K562 (cell line): ENCODE measurements around the gene PDF. TPM values are rescaled to one million over a fixed set of nuclear protein-coding genes. Genes with fewer than 3 reads are reported as not detected.

Experiments used
- ATAC-seq: fragments of 200-7000 bp; cut with Tn5 transposase; 3 replicates; pipeline ENCODE4 v1.9.1; 2020; ENCODE audit warnings: moderate library complexity
- BruUV-seq: library from RNA; stranded (reverse); fragments of 400-500 nt; replicated peaks from 2 replicates; lab custom pipeline; 2021; lab: Mats Ljungman, UMichigan
- CTCF ChIA-PET: fragments of 300-600 bp; formaldehyde crosslinking; extraction: SDS; loops from one replicate; lab custom pipeline; 2021; ENCODE audit warnings: low intra/inter-chr PET ratio; lab: Yijun Ruan, JAX
- POLR2A ChIA-PET: fragments of 300-600, 350-650 bp; sonication (Branson Sonifier 250); formaldehyde crosslinking; extraction: SDS; loops from one replicate; lab custom pipeline; 2021; ENCODE audit warnings: antibody characterized with exemption, inconsistent platforms; lab: Yijun Ruan, JAX
- DNase-seq, 4 experiments: peaks; one replicate each; pipeline versions ENCODE4 v3.0.0 to v3.0.0-alpha.2; 2011 to 2018; ENCODE audit warnings: low spot score in 3 of 4, mixed read lengths in 3 of 4; ENCODE audit errors: extremely low read depth in 1 of 4
- FAIRE-seq: peaks from 2 replicates; lab custom pipeline; 2011; peaks lifted over from hg19 to GRCh38; lab: Jason Lieb, UNC
- H2AFZ ChIP-seq: 2 replicates; pipeline ENCODE4 v1.6.0; 2011; ENCODE audit warnings: low read depth, low read length, control low read depth, inconsistent platforms
- H3K27ac ChIP-seq: fragments of 200-600 bp; 3 replicates; pipeline ENCODE4 v1.8.0; 2011; ENCODE audit warnings: low read depth, mild to moderate bottlenecking, control low read depth, inconsistent platforms, low read length, moderate library complexity, mixed read lengths; ENCODE audit errors: extremely low read depth
- H3K27me3 ChIP-seq, 2 experiments: fragments of 300-600 bp in 1 of 2; 2 replicates in 1 of 2; 3 replicates in 1 of 2; pipeline versions ENCODE4 v1.6.0 to v1.8.0; 2011; ENCODE audit warnings: inconsistent platforms in 2 of 2, low read length in 2 of 2, mild to moderate bottlenecking in 1 of 2, mixed read lengths in 1 of 2, moderate library complexity in 1 of 2; ENCODE audit not compliant: control insufficient read depth in 2 of 2, insufficient read depth in 2 of 2
- H3K36me3 ChIP-seq: fragments of 300-600 bp; 3 replicates; pipeline ENCODE4 v1.8.0; 2011; ENCODE audit warnings: mild to moderate bottlenecking, low read length, inconsistent platforms; ENCODE audit not compliant: control insufficient read depth, insufficient read depth
- H3K4me1 ChIP-seq, 2 experiments: fragments of 200-600 bp in 1 of 2; replicated peaks in 1 of 2; 2 replicates in 1 of 2; 3 replicates in 1 of 2; pipeline versions ENCODE4 v1.5.1 to v1.8.0; 2011; ENCODE audit warnings: inconsistent platforms in 2 of 2, low read length in 2 of 2, mild to moderate bottlenecking in 1 of 2, mixed read lengths in 1 of 2, moderate library complexity in 1 of 2; ENCODE audit not compliant: control insufficient read depth in 2 of 2, insufficient read depth in 2 of 2
- H3K4me2 ChIP-seq: 2 replicates; pipeline ENCODE4 v1.6.1; 2011; ENCODE audit warnings: low read length, control low read depth, inconsistent platforms, mixed read lengths; ENCODE audit not compliant: insufficient read depth
- H3K4me3 ChIP-seq: fragments of 200-600 bp; sonication (generic), shearing (Covaris generic); 2 replicates; pipeline ENCODE4 v1.5.1; 2016; ENCODE audit warnings: control low read depth, inconsistent platforms
- H3K79me2 ChIP-seq: fragments of 200-600 bp; 3 replicates; pipeline ENCODE4 v1.8.0; 2011; ENCODE audit warnings: low read length, inconsistent platforms; ENCODE audit not compliant: control insufficient read depth, insufficient read depth
- H3K9ac ChIP-seq, 2 experiments: 2 replicates each; pipeline versions ENCODE4 v1.6.0 to v1.6.1; 2011; ENCODE audit warnings: low read depth in 2 of 2, low read length in 2 of 2, control low read depth in 1 of 2, inconsistent platforms in 1 of 2, mild to moderate bottlenecking in 1 of 2, mixed read lengths in 1 of 2; ENCODE audit not compliant: insufficient read depth in 1 of 2
- H3K9me1 ChIP-seq: one replicate; pipeline ENCODE4 v1.6.0; 2011; ENCODE audit warnings: inconsistent platforms, mild to moderate bottlenecking, low read length, moderate library complexity; ENCODE audit not compliant: control insufficient read depth, insufficient read depth
- H3K9me3 ChIP-seq: replicated peaks from 2 replicates; pipeline ENCODE4 v1.5.1; 2011; ENCODE audit warnings: low read depth, low read length, inconsistent platforms; ENCODE audit not compliant: control insufficient read depth, insufficient read depth
- H4K20me1 ChIP-seq: replicated peaks from 2 replicates; pipeline ENCODE4 v1.6.1; 2011; ENCODE audit warnings: low read length, inconsistent platforms, mixed read lengths; ENCODE audit not compliant: control insufficient read depth, insufficient read depth
- CHD1 ChIP-seq: fragments of 200-600 bp; sonication (generic); IDR thresholded peaks from one replicate; pipeline ENCODE4 v1.6.1; 2012; ENCODE audit warnings: mild to moderate bottlenecking, moderate library complexity, low read length, inconsistent platforms
- ETV1 ChIP-seq: fragments of 450-650 bp; conservative IDR thresholded peaks from 2 replicates; pipeline ENCODE4 v1.6.1; 2016; ENCODE audit warnings: missing genetic modification characterization, control low read depth, low read depth, missing compliant biosample characterization
- NCOA2 ChIP-seq, 2 experiments: fragments of 450-650 bp; IDR thresholded peaks; 2 replicates each; pipeline ENCODE4 v1.6.1; 2018; ENCODE audit warnings: mild to moderate bottlenecking in 2 of 2, moderate library complexity in 1 of 2; ENCODE audit not compliant: partially characterized antibody in 2 of 2
- SIN3A ChIP-seq, 2 experiments: fragments of 150-350 bp in 1 of 2; IDR thresholded peaks; 2 replicates each; pipeline ENCODE4 v1.6.1; 2011 to 2016; ENCODE audit warnings: borderline replicate concordance in 2 of 2, low read depth in 2 of 2, low read length in 2 of 2, mild to moderate bottlenecking in 2 of 2, moderate library complexity in 2 of 2; ENCODE audit not compliant: control insufficient read depth in 1 of 2
- SMARCA5 ChIP-seq: fragments of 450-650 bp; IDR thresholded peaks from 2 replicates; pipeline ENCODE4 v1.6.1; 2016
- SP1 ChIP-seq: sonication (generic); formaldehyde crosslinking; IDR thresholded peaks from 2 replicates; pipeline ENCODE4 v1.8.1; 2022; ENCODE audit warnings: mild to moderate bottlenecking, missing genetic modification reagents
- TOE1 ChIP-seq, 2 experiments: fragments of 450-650 bp in 1 of 2; sonication (generic) in 1 of 2; formaldehyde crosslinking in 1 of 2; IDR thresholded peaks; 2 replicates each; pipeline versions ENCODE4 v1.7.1 to v1.8.0; 2016 to 2022; ENCODE audit warnings: borderline replicate concordance in 2 of 2, mild to moderate bottlenecking in 2 of 2, antibody characterized with exemption in 1 of 2, inconsistent platforms in 1 of 2, low read depth in 1 of 2, missing genetic modification reagents in 1 of 2, moderate library complexity in 1 of 2
- WGBS: fragments of 100-300 bp; shearing (Covaris generic); methylation state at CpG from one replicate; pipeline ENCODE4 v1.1.6; 2016; ENCODE audit warnings: low coverage, mixed read lengths; ENCODE audit not compliant: insufficient coverage; ENCODE audit errors: missing lambda C conversion rate; 5-methylcytosine and 5-hydroxymethylcytosine counted together
- in situ Hi-C: fragments of 300-500 bp; cut with MboI; formaldehyde crosslinking; loops from 4 replicates; pipeline ENCODE4 v1.15.0; 2018; ENCODE audit warnings: inconsistent platforms, mixed read lengths
- intact Hi-C: fragments of 100-400 bp; cut with micrococcal nuclease; formaldehyde crosslinking; loops from 2 replicates; pipeline ENCODE4 v1.14.2; 2022
- polyA plus RNA-seq, 8 experiments: library from polyadenylated mRNA; depleted of rRNA in 4 of 8; stranded (reverse) in 5 of 8; unstranded in 3 of 8; fragments of >200 nt; fragmentation: Nextera tagmentation in 2 of 8; fragmentation: Illumina TruSeq in 1 of 8; extraction: Ambion mirVana in 2 of 8; extraction: Trizol in 1 of 8; gene quantifications; 2 replicates each; pipeline versions ENCODE4 v1.2.1 to v1.2.3, GENCODE V29; 2011 to 2014; ENCODE audit warnings: inconsistent platforms in 1 of 8, missing spikeins in 1 of 8
- total RNA-seq, 7 experiments: library from RNA; depleted of rRNA in 6 of 7; stranded (reverse); fragments of >200 nt in 6 of 7; fragmentation: Illumina TruSeq in 2 of 7; extraction: Trizol in 2 of 7; gene quantifications; 2 replicates each; pipeline versions ENCODE4 v1.2.1 to v1.2.3, GENCODE V29; 2011 to 2021; ENCODE audit warnings: low replicate concordance in 1 of 7

Gene PDF
- total and polyA plus RNA-seq, 9 of the 15 experiments (the other 6 are each of a cell fraction or from before 2014, with no cell fraction given): 0.15 to 72.4 (median 5.6) TPM

GRCh38 chr16:69340095-69340644 is 9.8 kb upstream of the PDF start:
- H3K36me3 ChIP-seq: peaks cover 69% of the 10 kb centered on the region
- H3K9me1 ChIP-seq: no peaks in the 10 kb centered on the region
- DNase-seq (peak in 2 of 4 experiments; percentile 17 to 22), FAIRE-seq (peak; percentile 80), ATAC-seq (peak; percentile 17)
- no peaks in the 10 kb centered on the region for H3K27me3 ChIP-seq
- peak overlapping the region; percentile 94 for H3K4me3 ChIP-seq
- H3K4me2 ChIP-seq: peak overlapping the region; percentile 100
- peaks cover 13% of the 10 kb centered on the region in 2 experiments for H3K4me1 ChIP-seq
- peak overlapping the region; percentile 90 for H3K27ac ChIP-seq
- BruUV-seq: no TSS peak
- CTCF ChIA-PET: interaction anchor here (1.4 to 1.5 kb wide), 2 partner anchors 10 to 29 kb away, joined by 4 to 8 read pairs; partner anchors contain the start of genes PDF and VPS4A
- in situ Hi-C loops (no loop called here), intact Hi-C loops (no loop called here)
- POLR2A ChIA-PET: interaction anchor here (0.8 to 4.6 kb wide), 7 partner anchors 11 to 385 kb away, joined by 3 to 33 read pairs (median 4); partner anchors contain the start of genes PDF, TERF2 and TMED6
- H3K9me3 ChIP-seq: no peaks in the 10 kb centered on the region
- H3K79me2 ChIP-seq: peaks cover 56% of the 10 kb centered on the region
- WGBS: under 1% methylated on average over 16 of the region's 16 CpGs
- peak; percentile 12; the same call in 1 of the 2 replicates for TF ChIP-seq ETV1
- TF ChIP-seq CHD1: peak; percentile 43
- TF ChIP-seq SMARCA5: no peak
- peak in 1 of 2 experiments; percentile 16; a peak in 1 of 4 replicates for TF ChIP-seq SIN3A (IDR thresholded peaks at IDR 0.05; ENCODE audit: borderline replicate concordance in 2 of 2, control insufficient read depth in 1 of 2, low read depth in 2 of 2, low read length in 2 of 2)
- TF ChIP-seq NCOA2 (IDR thresholded peaks at IDR 0.05; ENCODE audit: partially characterized antibody in 2 of 2): no peak
- TF ChIP-seq SP1 (CRISPR knock-in tag): 0 out of 2 replicates have a peak, but pooled peaks have one; percentile 10
- no peak for TF ChIP-seq TOE1 (IDR thresholded peaks at IDR 0.05; ENCODE audit: borderline replicate concordance)
- TF ChIP-seq TOE1 (CRISPR knock-in tag; IDR thresholded peaks at IDR 0.05; ENCODE audit: borderline replicate concordance, low read depth): 0 out of 2 replicates have a peak, but pooled peaks have one; percentile 14
- H4K20me1 ChIP-seq: no peaks in the 10 kb centered on the region
- H3K9ac ChIP-seq: peak overlapping the region; percentile 96 to 99
- H2AFZ ChIP-seq: peak overlapping the region; percentile 83
